Measurements from ENCODE around the gene HFE.

DNA sequence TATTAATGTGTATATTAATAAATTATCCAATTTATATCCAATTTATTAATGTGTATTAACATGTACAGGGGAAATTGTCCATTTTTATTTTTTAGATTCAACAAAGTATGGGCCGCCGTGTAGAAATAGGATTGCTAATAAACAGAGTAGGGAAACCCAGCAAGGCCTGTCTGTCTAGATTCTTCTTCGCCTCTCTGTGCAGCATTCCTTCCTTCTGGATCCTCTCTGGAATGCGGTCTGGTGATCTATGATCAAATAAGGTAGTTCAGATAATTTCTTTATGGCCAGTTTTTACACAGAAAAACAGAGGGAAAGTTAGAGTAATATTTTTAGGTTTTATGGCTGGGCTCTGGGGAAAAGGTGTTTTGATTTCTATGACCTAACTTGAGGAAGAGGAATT, 19.9 kb upstream of the HFE start:
- TF ChIP-seq, protein P1, sequence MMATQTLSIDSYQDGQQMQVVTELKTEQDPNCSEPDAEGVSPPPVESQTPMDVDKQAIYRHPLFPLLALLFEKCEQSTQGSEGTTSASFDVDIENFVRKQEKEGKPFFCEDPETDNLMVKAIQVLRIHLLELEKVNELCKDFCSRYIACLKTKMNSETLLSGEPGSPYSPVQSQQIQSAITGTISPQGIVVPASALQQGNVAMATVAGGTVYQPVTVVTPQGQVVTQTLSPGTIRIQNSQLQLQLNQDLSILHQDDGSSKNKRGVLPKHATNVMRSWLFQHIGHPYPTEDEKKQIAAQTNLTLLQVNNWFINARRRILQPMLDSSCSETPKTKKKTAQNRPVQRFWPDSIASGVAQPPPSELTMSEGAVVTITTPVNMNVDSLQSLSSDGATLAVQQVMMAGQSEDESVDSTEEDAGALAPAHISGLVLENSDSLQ (IDR thresholded peaks at IDR 0.05) = no peak
- TF ChIP-seq NFRKB (IDR thresholded peaks at IDR 0.05) (no peak), ELF4 (IDR thresholded peaks at IDR 0.05) (no peak), FOXK2 (IDR thresholded peaks at IDR 0.05) (no peak), ZNF384 (IDR thresholded peaks at IDR 0.05) (no peak), FOXA1 (IDR thresholded peaks at IDR 0.05) (no peak), HDGF (IDR thresholded peaks at IDR 0.05; ENCODE audit: borderline replicate concordance) (no peak), SP1 (IDR thresholded peaks at IDR 0.05) (no peak)
